Measurements from ENCODE around the gene CHTF18. TPM values are rescaled to one million over a fixed set of nuclear protein-coding genes. Genes with fewer than 3 reads are reported as not detected.

The CHTF18 gene
- total RNA-seq, 1 donor from 2014 or later: 19.9 TPM

DNA sequence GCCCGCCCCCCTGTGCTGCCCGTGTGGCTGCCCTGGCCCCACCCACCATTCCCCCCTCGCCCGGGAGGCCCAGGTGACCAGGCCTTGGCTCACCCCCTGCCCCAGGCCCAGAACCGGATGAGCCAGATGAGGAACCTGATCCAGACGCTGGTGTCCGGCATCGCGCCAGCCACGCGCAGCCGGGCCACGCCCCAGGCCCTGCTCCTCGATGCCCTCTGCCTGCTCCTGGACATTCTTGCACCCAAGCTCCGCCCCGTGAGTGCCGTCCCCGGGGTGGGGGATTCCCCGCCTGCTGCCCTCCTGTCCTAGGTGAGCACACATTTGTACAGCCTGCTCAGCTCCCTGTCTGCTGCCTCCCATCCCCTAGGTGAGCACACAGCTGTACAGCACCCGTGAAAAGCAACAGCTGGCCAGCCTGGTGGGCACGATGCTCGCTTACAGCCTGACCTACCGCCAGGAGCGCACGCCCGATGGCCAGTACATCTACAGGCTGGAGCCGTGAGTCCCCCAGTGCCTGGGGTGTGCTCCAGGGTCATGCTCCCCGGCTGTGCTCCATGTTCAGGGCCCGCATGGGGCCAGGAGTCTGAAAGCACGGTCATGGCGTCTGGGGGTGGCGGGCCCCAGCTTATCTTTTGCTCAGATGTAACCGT, 7.3 kb downstream of the CHTF18 start:
- no peak for DNase-seq (ENCODE audit: low spot score in 2 of 2)
- Histone ChIP-seq H3K27me3 (peaks cover 12% of the 10 kb centered on the region), H3K27ac (no peak overlapping the region), H3K36me3 (no peaks in the 10 kb centered on the region), H3K4me3 (no peak overlapping the region), H3K9me3 (no peaks in the 10 kb centered on the region), H3K4me1 (no peaks in the 10 kb centered on the region)
- TF ChIP-seq CTCF (IDR thresholded peaks at IDR 0.05): no peak
- intact Hi-C loops (cut with DNase I): no loop called here

DNA sequence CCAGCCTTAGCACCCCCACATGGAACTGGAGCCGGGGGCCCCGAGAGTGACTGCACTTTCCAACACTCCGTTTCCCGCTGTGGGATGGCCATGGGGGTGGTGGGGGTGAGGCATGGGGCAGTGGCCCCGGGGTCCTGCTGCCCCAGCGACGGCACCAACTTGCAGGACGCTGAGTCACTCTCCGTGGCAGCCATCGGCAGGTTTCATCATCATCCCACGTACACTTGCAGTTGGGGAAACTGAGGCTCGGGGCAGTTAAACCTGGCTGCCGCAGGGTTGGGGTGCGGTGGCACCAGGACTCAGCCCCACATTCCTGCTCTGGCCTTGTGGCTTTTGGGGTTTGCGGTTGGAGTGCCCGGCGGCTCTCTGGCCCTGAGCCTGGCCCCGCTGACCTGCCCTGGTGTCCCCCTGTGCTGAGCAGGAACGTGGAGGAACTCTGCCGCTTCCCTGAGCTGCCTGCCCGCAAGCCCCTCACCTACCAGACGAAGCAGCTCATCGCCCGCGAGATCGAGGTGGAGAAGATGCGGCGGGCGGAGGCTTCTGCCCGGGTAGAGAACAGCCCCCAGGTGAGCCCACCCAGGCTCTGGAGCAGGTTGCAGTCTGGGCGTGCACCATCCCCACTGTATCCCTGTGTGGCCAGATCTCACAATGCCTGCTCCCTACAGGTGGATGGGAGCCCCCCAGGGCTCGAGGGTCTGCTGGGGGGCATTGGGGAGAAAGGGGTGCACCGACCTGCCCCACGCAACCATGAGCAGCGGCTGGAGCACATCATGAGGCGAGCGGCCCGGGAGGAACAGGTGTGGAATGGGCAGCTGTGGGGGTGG, 8.1 kb downstream of the CHTF18 start:
- Histone ChIP-seq H3K27ac (no peak overlapping the region), H3K27me3 (peaks cover 14% of the 10 kb centered on the region), H3K36me3 (no peaks in the 10 kb centered on the region), H3K9me3 (no peaks in the 10 kb centered on the region), H3K4me1 (no peaks in the 10 kb centered on the region), H3K4me3 (no peak overlapping the region)
- no peak for TF ChIP-seq CTCF (IDR thresholded peaks at IDR 0.05)
- intact Hi-C loops (cut with DNase I): no loop called here
- DNase-seq (ENCODE audit: low spot score in 2 of 2): no peak

DNA sequence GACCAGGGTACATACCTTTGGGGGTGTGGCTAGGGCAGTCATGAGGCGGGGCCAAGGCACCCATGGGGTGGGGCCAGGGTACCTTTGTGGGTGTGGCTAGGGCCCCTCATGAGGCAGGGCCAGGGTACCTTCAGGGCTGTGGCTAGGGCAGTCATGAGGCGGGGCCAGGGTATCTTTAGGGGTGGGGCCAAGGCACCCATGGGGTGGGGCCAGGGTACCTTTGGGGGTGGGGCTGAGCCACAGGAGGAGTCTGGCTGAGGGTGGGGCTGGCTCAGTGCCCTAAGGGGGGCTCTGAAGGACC, 8.7 kb downstream of the CHTF18 start:
- TF ChIP-seq CTCF (IDR thresholded peaks at IDR 0.05): no peak
- Histone ChIP-seq H3K4me1 (no peaks in the 10 kb centered on the region), H3K9me3 (no peaks in the 10 kb centered on the region), H3K4me3 (no peak overlapping the region), H3K36me3 (no peaks in the 10 kb centered on the region), H3K27ac (no peak overlapping the region), H3K27me3 (peaks cover 14% of the 10 kb centered on the region)
- intact Hi-C loops (cut with DNase I): no loop called here
- DNase-seq (ENCODE audit: low spot score in 2 of 2): no peak

DNA sequence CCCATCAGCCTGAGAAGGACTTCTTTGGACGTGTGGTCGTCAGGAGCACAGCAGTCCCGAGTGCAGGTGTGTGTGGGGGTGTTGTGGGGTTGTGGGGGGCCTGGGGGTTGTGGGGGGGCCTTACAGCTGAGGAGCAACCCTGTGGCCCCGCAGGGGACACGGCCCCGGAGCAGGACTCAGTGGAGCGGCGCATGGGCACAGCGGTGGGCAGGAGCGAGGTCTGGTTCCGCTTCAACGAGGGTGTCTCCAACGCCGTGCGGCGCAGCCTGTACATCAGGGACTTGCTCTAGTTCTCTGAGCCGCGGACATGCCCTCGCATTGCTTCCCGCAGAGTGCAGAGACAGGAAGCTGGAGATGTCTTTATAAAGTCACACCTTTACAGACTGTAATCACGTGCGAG, 9.3 kb downstream of the CHTF18 start:
- H3K27me3 ChIP-seq: peaks cover 14% of the 10 kb centered on the region

GRCh38 chr16:798666-799065, 10.2 kb downstream of the CHTF18 start:
- Histone ChIP-seq H3K9me3 (no peaks in the 10 kb centered on the region), H3K4me1 (no peaks in the 10 kb centered on the region), H3K27ac (no peak overlapping the region), H3K36me3 (no peaks in the 10 kb centered on the region), H3K27me3 (peaks cover 14% of the 10 kb centered on the region), H3K4me3 (no peak overlapping the region)
- TF ChIP-seq CTCF (IDR thresholded peaks at IDR 0.05): no peak
- no peak for DNase-seq (ENCODE audit: low spot score in 2 of 2)
- intact Hi-C loops (cut with DNase I): no loop called here

More for the DNA sequence above, 9.3 kb downstream of the CHTF18 start:
- Histone ChIP-seq H3K4me3 (no peak overlapping the region), H3K36me3 (no peaks in the 10 kb centered on the region), H3K9me3 (no peaks in the 10 kb centered on the region), H3K4me1 (no peaks in the 10 kb centered on the region), H3K27ac (no peak overlapping the region)
- no peak for DNase-seq (ENCODE audit: low spot score in 2 of 2)
- no peak for TF ChIP-seq CTCF (IDR thresholded peaks at IDR 0.05)
- intact Hi-C loops (cut with DNase I): no loop called here
